Measurements from ENCODE around the gene LENEP.

Gene LENEP

DNA sequence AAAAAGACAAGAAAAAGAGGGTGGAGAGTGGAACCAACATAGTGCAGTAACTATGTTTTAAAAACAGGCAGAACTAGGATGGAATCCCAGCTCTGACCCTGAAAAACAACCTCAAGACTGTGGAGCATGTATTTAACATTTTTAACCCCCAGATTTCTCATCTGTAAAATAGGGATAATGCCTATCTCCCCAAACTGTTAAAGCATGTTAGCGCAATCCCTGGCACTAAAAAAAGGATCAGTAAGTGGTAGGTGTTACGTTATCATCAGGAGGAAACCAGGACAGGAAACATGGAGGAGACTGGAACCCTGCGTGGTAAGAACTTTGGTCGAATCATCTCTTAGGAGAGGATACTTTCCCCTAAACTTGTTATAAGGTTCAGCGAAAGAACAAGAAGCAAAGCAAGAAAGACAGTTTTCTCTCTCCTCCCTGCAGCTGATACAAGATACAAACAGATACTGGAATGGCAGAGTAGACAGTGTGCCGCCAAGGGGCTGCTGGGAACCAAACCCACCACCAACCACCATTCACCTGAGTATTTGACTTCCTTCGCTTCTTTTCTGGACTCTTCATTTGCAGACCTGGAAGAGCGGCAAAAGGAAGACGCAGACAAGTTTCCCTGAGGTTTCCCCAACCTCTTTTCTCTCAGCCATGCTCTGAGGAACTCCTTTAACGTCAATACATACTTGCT lies 32.8 kb upstream of the LENEP start:
- DNase-seq (ENCODE audit: low spot score) = peak; percentile 38

DNA sequence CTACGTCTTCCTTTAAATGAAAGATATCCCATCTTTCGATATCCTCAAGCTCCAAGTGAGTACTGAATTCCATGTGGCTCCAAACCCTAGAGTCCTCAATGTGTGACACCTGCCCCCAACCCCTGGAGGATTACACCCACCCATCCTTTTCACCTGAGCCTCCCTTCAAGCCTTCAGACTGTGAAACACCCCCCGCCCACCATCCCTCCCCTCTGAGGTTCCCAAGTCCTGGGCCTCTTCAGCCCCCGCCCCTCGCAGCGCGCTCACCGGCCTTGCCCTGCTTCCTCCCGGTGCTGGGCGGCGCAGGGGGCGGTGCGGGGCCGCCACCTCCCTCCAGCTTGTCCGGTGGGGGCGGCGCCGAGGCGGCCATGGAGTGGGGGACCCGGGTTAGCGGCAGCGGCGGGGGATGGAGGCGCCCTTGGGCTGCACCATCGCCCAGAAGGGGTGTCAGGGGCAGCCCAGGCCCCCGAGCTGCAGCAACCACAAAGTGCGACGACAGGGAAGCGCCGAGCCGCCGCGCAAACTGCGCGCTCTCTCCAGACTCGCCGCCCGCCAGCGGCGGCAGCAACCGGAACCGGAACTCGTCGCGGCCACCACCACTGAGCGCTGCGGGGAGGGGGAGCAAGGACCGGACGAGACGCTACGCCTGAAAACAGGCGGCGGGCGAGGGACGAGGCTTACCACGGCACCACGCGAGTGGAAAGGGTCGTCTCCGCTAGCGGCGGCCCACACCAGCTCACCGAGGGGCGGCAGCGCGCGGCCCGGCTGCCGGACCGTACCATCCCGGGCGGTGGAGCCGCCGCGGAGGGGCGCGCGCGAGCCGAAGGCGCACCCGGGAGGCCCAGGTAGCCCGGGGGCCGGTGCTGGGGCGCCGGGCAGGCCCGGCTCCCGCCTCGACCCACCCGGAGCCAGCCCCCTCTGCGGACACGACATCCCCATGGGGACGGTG lies 31.9 kb upstream of the LENEP start, which contains the start of gene PYGO2:
PYGO2 (minus strand) TSS at position 576 of the 949 bp plus-strand sequence; CDS start at position 370, 206 bp downstream.
- DNase-seq (ENCODE audit: low spot score) = peak; percentile 89

DNA sequence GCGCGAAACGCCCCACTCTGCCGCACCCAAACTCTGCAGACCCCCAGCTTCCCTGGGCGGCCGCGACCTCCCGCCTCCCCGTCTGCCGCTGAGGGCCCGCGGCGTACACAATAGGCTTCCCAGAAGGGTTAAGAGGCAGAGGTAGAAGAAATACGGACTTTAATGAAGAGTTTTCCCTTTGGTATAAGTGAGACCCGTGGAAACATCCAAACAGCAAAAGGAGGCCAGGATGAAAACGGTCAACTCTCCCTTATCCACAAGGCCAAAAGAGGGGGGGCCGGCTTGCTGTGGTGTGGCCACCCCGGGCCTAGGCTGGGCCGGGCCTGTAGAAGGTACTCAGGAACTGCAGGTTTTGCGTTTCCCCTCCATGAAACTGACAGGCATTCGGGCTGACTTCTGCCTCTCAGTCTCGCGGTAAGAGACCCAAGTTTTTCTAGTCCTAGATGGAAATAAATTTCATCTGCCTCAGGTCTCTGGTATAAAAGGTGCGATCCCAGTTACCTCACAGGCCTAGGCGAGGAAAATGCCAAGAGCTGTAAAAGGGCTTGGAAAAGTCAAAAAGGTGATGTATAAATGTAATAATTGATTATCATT lies 31.1 kb upstream of the LENEP start:
- peak; percentile 78 for DNase-seq (ENCODE audit: low spot score)

DNA sequence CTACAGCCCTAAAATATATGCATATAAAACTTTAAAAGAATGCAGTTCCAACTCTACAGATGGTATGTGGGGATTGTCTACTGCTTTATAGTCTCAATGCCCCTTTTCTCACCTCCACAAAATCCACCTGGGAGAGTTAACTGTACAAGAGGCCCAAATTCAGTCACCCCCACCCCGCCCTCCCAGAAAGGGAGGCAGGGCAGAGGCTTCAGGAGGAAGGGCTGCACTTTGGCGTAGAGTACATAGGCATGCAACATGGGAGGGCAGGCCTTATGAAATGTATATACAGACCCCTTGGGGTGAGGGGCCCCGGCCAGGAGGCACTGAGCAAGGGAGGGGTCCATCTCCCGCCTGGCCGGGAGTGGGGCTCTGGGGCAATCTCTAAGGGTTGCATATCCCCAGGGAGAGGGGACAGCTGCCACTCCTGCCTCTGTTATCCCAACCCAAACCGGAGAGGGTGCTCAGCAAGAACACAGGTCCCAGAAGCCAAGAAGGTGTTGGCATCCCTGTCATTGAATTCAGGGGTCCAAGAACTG lies 30.5 kb upstream of the LENEP start:
- DNase-seq (ENCODE audit: low spot score) = no peak

DNA sequence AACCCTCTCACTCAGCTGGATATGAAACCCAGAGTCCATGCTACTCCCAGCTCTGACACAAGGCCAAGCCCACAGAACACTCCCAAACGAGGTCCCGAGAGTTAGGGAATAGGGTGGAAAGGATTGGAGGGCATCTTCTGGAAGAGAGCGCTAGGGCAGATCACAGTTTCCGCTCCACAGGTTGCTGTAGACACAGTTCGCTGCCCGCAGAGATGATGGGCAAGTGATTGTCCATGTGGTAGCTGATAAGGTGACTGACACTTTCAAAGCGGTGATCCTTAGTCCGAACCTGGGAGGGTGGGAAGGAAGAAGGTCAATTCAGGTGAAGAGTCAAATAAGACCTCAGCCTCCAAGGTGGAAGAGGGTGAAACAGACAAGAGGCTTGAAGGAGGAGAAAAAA lies 29.7 kb upstream of the LENEP start:
- no peak for DNase-seq (ENCODE audit: low spot score)

DNA sequence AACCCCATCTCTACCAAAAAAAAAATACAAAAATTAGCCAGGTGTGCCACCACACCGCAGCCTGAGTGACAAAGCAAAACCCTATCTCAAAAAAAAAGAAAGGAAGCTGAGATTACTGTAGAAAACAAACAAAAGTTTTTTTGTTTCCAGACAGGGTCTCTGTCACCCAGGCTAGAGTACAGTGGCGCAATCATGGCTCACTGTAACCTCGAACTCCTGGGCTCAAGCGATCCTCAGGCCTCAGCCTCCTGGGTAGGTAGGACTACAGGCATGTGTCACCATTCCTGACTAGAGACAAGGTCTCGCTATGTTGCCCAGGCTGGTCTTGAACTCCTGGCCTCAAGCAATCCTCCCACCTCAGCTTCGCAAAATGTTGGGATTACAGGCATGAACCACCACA lies 29.0 kb upstream of the LENEP start:
- DNase-seq (ENCODE audit: low spot score) = no peak

DNA sequence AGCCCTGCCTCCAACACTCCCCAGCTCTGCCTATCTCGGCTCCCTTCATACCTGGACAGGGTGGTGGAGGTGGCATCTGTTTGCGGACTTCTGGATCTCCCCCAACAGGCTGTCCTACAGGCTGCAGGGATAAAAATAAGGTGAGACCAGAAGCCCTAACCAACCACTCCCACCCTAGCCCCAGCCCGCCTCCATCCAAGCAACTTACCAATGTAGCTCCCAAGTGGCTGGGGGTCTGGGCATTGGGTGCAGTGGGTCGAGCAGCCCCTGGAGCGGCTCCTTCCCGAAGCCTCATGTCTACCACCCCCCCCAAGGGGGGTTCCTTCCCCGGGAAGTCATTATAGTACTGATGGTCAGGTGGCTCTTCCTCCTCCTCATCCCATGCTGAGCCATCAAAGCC lies 27.3 kb upstream of the LENEP start:
- no peak for DNase-seq (ENCODE audit: low spot score)

DNA sequence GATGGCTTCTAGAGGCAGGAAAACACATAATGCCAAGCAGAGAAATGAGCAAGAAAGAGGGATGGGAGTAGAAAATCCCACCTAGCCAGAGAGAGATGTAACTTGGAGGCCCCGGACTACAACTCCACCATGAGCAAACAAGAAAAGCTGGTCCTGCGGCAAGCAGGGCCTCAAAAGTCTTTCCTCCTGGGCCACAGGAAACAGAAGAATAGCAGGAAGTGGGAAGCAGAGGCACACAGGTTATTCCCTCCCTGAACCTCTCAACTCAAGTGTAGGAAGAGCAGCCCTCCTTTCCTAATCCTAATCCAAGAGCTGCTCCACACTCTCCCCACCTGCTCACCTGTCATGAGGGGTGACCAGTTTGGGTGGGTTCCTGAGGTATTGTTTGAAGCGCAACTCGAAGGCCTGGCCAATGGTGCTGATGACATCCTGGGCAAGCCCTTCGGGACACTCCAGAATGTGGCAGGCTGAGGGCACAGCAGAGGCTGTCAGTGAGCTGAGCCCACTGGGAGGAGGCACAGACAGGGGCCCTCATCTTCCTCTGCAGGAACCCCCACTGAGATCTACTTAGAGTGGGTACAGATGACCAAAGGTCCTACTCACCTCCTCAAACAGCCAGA lies 25.9 kb upstream of the LENEP start:
- no peak for DNase-seq (ENCODE audit: low spot score)

DNA sequence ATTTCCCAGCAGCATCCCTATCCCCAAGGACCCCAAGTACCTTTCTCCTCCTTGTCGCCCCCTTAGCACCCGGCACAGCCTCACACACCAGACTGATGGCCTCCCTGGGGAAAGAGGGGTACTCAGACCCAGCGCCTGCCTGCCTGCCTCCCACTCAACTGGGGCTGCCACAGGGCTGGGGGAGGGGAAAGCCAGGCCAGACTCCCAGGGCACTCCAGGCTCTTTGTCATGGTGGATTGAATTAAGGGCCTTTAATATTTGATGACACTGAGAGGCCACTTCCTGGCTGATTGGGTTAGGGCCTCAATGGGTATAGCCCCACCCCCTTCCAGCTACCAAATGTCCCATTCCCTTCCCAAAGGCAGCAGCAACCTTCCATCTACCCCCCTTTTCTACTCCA lies 24.7 kb upstream of the LENEP start:
- no peak for DNase-seq (ENCODE audit: low spot score)

DNA sequence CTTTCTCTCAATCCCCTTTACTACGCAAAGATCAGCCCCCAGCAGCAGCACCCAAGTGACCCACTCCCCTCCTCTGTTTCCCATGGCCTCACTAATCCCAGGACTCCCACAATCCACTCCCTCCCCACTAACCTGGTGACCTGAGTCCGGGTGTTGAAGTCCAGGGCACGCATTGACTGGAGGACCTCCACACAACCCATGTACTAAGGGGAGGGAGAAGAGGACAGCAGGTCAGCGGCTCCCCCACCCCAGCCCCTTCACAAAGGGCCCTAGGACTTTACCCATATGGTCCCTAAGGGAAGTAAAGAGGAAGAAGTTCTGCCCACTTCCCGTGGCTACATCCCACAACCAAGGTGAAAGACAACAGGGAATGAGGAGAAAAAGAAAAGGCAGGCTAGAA lies 24.1 kb upstream of the LENEP start:
- DNase-seq (ENCODE audit: low spot score) = no peak

DNA sequence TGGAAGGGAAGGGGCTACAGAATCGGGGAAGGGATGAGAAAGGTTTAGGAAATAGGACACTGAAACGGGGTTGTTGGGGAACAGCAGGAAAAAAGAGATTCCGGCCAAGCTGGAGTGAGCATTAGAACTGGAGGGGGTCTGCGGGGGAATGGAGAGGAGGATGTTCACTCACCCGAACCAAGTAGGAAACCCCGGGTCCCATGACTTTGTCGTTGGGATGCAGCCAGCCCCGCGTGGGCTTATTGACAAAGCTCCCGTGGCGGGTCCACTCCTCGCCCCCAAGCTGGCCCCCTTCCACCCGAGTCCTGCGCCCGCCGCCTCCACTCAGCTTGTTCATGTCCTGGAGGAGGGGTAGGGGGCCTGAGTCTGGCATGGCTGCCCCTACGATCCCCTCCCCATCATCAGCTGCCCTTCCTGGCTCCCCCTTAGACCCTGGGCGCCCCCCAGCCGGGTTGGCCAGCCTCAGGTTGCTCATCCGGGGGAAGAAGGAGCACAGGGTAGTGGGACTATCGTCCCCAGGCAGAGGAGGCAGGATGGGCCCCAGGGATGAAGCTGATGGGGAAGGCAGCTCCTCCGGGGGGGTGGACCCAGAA lies 23.4 kb upstream of the LENEP start:
- no peak for DNase-seq (ENCODE audit: low spot score)

DNA sequence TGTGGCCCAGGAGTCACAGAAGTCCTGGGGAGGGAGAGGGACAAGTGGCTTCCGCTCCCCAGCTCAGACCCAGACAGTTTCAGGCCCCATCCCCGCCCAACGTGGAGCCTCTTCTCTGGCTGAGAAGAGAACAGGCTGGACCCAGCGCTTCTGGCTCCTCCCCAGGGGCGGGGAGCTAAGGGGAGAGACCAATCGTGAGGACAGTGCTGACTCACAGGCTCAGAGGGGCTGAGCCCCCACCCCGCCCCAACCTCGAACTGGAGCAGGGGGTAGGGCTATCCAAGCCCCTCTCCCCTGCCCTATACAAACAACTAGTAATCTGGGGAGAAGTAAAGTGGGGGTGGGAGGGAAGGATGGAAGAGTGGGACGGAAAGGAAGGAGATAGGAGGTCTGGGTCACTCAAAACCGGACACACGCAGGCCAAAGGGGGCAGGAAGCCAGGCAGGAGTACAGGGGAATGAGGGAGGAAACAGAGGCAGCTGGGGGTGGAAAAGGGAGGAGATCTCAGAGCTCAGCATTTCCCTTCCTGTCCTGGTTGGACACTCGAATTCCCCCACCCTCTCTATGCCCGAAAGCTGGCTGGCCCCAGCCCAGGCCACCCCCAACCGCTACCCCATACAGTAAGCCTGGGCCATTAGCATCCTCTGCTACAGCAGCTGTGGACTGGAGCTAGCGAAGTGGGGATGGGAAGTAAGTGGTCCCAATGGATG lies 22.6 kb upstream of the LENEP start, which contains the start of gene SHC1:
SHC1 (minus strand) TSS at position 117 of the 710 bp plus-strand sequence. CDS start 221 bp downstream, outside the sequence.
- peak; percentile 89 for DNase-seq (ENCODE audit: low spot score)

DNA sequence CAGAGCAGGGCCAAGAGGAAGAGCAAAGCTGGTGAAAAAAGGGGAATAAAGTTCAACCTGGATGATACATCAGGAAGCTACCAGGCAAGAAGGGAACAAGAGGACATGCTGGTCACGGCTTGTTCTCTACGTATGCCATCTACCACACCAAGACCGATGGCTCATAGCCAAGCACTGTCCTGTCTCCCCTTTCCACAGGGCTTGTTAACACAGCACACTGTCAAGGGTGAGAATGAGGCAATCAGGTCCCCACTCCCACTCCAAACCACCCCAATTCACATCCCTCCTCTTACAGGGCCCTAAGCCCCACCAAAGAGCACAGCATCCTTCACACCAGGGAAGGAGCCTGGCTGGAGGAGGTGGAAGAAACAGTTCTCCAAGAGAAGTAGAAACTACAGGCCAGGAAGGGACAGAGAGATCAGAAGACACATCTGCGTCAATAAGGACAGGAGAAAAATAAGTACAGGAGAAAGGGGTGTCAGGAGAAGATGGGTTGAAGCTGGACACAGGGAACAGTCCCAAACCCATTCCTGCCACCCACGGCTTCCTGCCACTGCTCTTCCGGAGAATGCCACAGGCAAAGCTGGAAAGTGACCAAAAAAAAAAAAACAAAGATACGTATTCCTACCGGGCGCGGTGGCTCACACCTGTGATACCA lies 21.9 kb upstream of the LENEP start:
- no peak for DNase-seq (ENCODE audit: low spot score)

DNA sequence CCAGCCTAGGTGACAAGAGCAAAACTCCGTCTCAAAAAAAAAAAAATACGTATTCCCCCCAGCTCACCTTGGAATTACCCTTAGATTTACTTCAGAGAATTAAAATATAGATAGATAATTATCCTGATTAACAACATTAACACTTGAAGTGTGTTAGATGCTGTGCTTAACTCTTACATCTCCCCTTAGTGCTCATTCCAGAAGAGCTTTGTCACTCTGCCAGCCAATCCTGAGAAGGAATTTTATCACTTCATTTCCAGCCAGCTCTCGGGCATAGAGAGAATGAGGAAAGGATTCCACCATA lies 21.2 kb upstream of the LENEP start:
- no peak for DNase-seq (ENCODE audit: low spot score)

DNA sequence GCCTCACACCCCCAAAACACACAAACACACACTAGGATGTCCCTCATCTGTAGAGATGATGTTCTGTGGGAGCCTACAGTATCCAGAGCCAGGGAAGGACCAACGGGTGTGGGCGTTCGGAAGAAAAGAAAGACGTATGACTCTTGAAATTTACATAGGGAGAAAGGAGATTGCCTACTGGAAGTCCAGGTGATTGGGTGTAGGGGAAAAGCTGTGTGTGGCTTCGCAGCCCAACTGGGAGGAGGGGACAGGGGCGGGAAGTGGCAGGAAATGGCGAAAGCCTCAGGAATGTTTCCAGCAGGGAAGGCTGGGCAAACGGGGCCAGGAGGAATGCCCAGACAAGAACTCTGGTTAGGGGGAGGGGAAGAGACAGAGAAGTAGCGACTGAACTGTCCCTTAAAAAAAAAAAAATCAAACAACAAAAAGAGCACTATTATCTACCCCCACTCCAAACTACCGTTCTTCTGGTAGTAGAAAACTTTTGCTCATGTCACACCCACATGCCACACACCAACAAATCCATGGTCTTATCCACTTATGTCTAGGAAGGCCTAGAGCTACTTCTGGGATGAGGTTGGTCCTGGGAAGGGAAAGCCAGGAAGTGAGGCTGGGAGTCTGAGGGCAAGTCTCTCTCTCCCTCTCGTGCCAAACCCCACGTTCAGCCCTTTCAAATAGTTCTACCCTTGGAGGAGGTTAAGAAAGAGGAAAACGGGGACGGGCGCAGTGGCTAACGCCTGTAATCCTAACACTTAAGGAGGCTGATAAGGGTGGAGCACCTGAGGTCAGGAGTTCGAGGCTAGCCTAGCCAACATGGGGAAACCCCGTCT lies 20.7 kb upstream of the LENEP start:
- no peak for DNase-seq (ENCODE audit: low spot score)

DNA sequence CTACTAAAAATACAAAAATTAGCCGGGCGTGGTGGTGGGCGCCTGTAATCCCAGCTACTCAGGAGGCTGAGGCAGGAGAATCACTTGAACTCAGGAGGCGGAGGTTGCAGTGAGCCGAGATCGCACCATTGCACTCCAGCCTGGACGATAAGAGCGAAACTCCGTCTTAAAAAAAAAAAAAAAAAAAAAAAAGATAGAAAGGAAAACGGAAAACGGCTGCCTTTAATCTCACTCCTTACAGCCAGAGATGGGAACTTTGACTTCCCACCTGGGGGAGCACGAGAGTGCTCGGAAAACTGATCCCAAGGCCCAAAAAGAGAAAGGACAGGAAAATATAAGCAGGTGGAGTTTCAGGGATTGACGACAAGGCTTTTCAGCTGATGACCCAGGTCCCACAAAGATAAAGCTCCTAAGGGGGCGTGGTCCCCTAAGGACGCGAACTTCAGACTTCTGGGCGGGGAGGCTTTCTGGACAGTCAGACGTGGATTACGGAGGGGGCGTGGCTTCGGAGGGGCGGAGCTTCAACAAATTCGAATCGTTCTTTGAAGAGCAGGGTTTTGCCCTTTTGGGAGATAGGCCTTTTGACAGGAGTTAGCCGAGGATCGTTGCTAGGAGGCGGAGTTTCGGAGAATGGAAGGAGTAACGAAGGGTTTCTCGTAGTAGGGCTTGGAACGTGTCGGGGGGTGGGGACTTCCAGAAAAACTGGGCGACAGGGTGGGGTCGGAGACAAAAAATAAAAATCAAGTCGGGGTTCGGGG lies 19.9 kb upstream of the LENEP start:
- DNase-seq (ENCODE audit: low spot score) = peak; percentile 100

DNA sequence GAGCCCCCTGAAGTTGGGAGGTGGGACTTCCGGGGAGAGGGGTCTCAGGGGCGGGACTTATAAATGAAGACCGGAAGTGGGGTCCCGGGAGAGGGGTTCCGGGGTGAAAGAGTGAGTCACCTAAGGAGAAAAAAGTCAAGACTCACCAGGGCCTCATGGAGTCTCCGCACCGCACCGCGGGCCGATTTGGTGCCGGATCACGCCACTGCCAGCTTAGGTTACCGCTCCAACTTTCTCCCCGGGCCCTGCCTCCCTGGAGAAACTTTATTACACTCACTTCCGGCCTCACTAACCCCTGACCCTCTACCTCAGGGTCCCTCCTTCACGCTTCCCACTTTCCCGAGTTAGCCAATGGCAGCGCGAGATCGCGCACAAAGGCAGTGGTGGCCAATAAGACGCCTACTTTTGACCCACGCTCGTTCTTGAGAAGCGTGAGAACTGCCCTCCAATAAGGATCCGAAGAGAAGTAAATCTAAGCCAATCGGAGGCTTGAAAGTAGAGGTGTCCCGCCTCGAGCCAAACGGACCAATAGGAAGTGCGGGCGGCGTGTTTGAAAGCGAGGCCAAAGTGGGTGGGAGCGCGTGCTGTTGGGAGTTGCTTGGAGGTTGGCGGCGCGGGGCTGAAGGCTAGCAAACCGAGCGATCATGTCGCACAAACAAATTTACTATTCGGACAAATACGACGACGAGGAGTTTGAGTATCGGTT lies 19.1 kb upstream of the LENEP start, which contains the start of gene CKS1B:
CKS1B (plus strand) TSS at position 580 of the 706 bp plus-strand sequence; CDS start at position 645, 65 bp downstream.
- DNase-seq (ENCODE audit: low spot score) = peak; percentile 100

DNA sequence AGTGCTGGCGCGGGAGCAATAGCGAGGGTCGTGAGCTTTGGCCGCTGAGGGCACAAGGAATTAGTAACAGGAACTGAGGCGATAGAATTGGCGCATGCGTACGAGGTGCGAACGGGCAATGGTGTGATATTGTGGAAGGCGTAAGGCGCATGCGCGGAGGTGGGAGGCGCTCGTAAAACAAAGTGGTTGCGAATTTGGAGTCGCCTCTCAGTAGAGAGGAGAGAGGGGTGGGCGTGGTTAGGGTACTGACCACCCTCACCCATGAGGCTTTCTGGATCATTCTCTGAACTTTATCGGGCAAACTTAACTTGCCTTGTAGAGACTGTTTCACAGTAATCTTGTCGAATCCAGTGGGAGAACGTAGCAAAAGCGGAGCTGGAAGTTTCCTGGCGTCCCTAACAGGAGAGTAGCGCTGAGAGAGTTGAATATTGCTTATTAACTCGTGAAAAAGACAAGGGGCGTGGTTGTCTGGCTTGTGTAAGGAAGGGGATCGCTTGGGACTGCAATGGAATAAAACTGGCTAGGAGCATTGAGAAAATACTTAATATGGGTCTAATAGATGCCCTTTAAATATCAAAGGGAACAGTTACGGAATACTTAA lies 18.5 kb upstream of the LENEP start:
- DNase-seq (ENCODE audit: low spot score) = peak; percentile 100
